ENCODE results near the gene DUSP8.

Gene DUSP8

GRCh38 chr11:1564535-1565172 lies 7.4 kb downstream of the DUSP8 start:
- H3K27ac ChIP-seq = no peak overlapping the region
- peak; percentile 64 for DNase-seq (ENCODE audit: low spot score)
- TF ChIP-seq CTCF (conservative IDR thresholded peaks at IDR 0.05; ENCODE audit: low read depth) = no peak
- CTCF ChIA-PET = interaction anchor here (0.6 to 4.8 kb wide), 4 partner anchors 10 to 1252 kb away, joined by 3 to 26 read pairs (median 4); no protein-coding TSS in a partner anchor
- POLR2A ChIA-PET (ENCODE audit: low non-redundant PET) = no interaction called here

- H3K27ac ChIP-seq = no peak overlapping the region
Measured at GRCh38 chr11:1563697-1564534, 8.2 kb downstream of the DUSP8 start.

GRCh38 chr11:1563149-1563638 lies 8.9 kb downstream of the DUSP8 start:
- DNase-seq (ENCODE audit: low spot score) = no peak
- ChIA-PET POLR2A (ENCODE audit: low non-redundant PET) (no interaction called here), CTCF (interaction anchor here (4.8 kb wide), 1 partner anchor 11 kb away, joined by 26 read pairs; no protein-coding TSS in a partner anchor)
- TF ChIP-seq CTCF (conservative IDR thresholded peaks at IDR 0.05; ENCODE audit: low read depth) = no peak
- no peak overlapping the region for H3K27ac ChIP-seq

More at GRCh38 chr11:1563697-1564534, 8.2 kb downstream of the DUSP8 start:
- ChIA-PET CTCF (interaction anchor here (0.6 to 4.8 kb wide), 2 partner anchors 10 to 31 kb away, joined by 3 to 26 read pairs; no protein-coding TSS in a partner anchor), POLR2A (ENCODE audit: low non-redundant PET) (no interaction called here)
- DNase-seq (ENCODE audit: low spot score) = no peak
- TF ChIP-seq CTCF (conservative IDR thresholded peaks at IDR 0.05; ENCODE audit: low read depth) = no peak

GRCh38 chr11:1562469-1563148 lies 9.5 kb downstream of the DUSP8 start:
- no peak for DNase-seq (ENCODE audit: low spot score)
- TF ChIP-seq CTCF (conservative IDR thresholded peaks at IDR 0.05; ENCODE audit: low read depth) = no peak
- POLR2A ChIA-PET (ENCODE audit: low non-redundant PET) = no interaction called here
- H3K27ac ChIP-seq = peak overlapping the region; percentile 48
- CTCF ChIA-PET = interaction anchor here (4.8 kb wide), 1 partner anchor 12 kb away, joined by 26 read pairs; no protein-coding TSS in a partner anchor

- H3K27ac ChIP-seq = peak overlapping the region; percentile 48
- no peak for TF ChIP-seq CTCF (conservative IDR thresholded peaks at IDR 0.05; ENCODE audit: low read depth)
- ChIA-PET CTCF (no interaction called here), POLR2A (ENCODE audit: low non-redundant PET) (no interaction called here)
- no peak for DNase-seq (ENCODE audit: low spot score)
Measured at GRCh38 chr11:1561955-1562354, 10.1 kb downstream of the DUSP8 start.

GRCh38 chr11:1561266-1561665 lies 10.8 kb downstream of the DUSP8 start:
- peak overlapping the region; percentile 99; the same call in 1 of the 2 replicates for H3K27ac ChIP-seq
- TF ChIP-seq CTCF (conservative IDR thresholded peaks at IDR 0.05; ENCODE audit: low read depth) = no peak
- POLR2A ChIA-PET (ENCODE audit: low non-redundant PET) = no interaction called here
- DNase-seq (ENCODE audit: low spot score) = no peak
- CTCF ChIA-PET = interaction anchor here (4.4 kb wide), 1 partner anchor 15 kb away, joined by 21 read pairs; no protein-coding TSS in a partner anchor
